ENCODE measurements around the gene CPNE7.

Gene CPNE7

GRCh38 chr16:89623511-89624261, 48.1 kb downstream of the CPNE7 start:
- Histone ChIP-seq H3K4me1 (ENCODE audit: control insufficient read depth, insufficient read depth, low read length) (no peaks in the 10 kb centered on the region), H3K36me3 (ENCODE audit: control insufficient read depth in 2 of 2, insufficient read depth in 1 of 2, low read length in 2 of 2) (no peaks in the 10 kb centered on the region), H3K4me3 (ENCODE audit: low read depth, low read length) (no peak overlapping the region), H3K9me3 (ENCODE audit: control insufficient read depth, insufficient read depth, low read depth, low read length) (no peaks in the 10 kb centered on the region), H3K27ac (ENCODE audit: extremely low read depth, low read depth, low read length) (no peak overlapping the region)
- POLR2A ChIA-PET, result interaction anchor here (0.6 kb wide), 1 partner anchor 113 kb away, joined by 4 read pairs; no protein-coding TSS in a partner anchor
- TF ChIP-seq TSHZ1 (tag by site-specific recombination; IDR thresholded peaks at IDR 0.05; ENCODE audit: borderline replicate concordance) (no peak), ZSCAN4 (tag by site-specific recombination; IDR thresholded peaks at IDR 0.05) (no peak), ZBTB48 (tag by site-specific recombination; IDR thresholded peaks at IDR 0.05) (no peak), SETDB1 (IDR thresholded peaks at IDR 0.05; ENCODE audit: insufficient read length, low read length) (no peak), ZFHX2 (tag by site-specific recombination; conservative IDR thresholded peaks at IDR 0.05) (no peak), SP3 (tag by site-specific recombination; IDR thresholded peaks at IDR 0.05) (no peak), ZNF558 (tag by site-specific recombination; IDR thresholded peaks at IDR 0.05) (no peak), ZNF157 (tag by site-specific recombination; IDR thresholded peaks at IDR 0.05) (no peak), ZBTB21 (tag by site-specific recombination; IDR thresholded peaks at IDR 0.05) (no peak), ZNF354C (tag by site-specific recombination; IDR thresholded peaks at IDR 0.05; ENCODE audit: borderline replicate concordance, low read depth) (no peak), ZNF341 (tag by site-specific recombination; IDR thresholded peaks at IDR 0.05; ENCODE audit: low read depth) (no peak), ZNF202 (tag by site-specific recombination; IDR thresholded peaks at IDR 0.05; ENCODE audit: borderline replicate concordance) (no peak), REPIN1 (tag by site-specific recombination; IDR thresholded peaks at IDR 0.05; ENCODE audit: low read depth) (no peak), FEZF1 (tag by site-specific recombination; IDR thresholded peaks at IDR 0.05) (no peak), ZNF843 (tag by site-specific recombination; IDR thresholded peaks at IDR 0.05) (no peak), KLF16 (tag by site-specific recombination; IDR thresholded peaks at IDR 0.05) (no peak), ZSCAN18 (tag by site-specific recombination; IDR thresholded peaks at IDR 0.05) (no peak), ZNF19 (tag by site-specific recombination; IDR thresholded peaks at IDR 0.05; ENCODE audit: low read depth) (no peak), ZNF175 (tag by site-specific recombination; IDR thresholded peaks at IDR 0.05) (no peak)
- CTCF ChIA-PET, result interaction anchor here (0.6 to 0.8 kb wide), 2 partner anchors 18 to 41 kb away, joined by 4 read pairs; no protein-coding TSS in a partner anchor

Measured in HEK293 (cell line).